ENCODE measurements around the gene KCNJ18.
"Not testable (repeated sequence)": the region's sequence is repeated elsewhere in the genome, so short reads cannot be mapped to it uniquely, and the experiment has no call there.

Gene KCNJ18

DNA sequence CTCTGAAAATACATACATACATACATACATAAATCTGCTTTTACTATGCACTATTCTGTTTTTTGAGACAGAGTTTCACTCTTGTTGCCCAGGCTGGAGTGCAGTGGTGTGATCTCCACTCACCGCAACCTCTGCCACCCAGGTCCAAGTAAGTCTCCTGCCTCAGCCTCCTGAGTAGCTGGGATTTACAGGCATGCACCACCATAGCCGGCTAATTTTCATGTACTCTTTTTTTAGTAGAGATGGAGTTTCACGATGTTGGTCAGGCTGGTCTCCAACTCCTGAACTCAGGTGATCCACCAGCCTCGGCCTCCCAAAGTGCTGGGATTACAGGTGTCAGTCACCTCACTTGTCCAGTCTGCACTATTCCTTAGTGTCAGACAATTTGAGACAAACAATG lies 20.5 kb upstream of the KCNJ18 start:
- DNase-seq = not testable (repeated sequence)

GRCh38 chr17:21673451-21674241 lies 18.7 kb upstream of the KCNJ18 start:
- DNase-seq = not testable (repeated sequence)

DNA sequence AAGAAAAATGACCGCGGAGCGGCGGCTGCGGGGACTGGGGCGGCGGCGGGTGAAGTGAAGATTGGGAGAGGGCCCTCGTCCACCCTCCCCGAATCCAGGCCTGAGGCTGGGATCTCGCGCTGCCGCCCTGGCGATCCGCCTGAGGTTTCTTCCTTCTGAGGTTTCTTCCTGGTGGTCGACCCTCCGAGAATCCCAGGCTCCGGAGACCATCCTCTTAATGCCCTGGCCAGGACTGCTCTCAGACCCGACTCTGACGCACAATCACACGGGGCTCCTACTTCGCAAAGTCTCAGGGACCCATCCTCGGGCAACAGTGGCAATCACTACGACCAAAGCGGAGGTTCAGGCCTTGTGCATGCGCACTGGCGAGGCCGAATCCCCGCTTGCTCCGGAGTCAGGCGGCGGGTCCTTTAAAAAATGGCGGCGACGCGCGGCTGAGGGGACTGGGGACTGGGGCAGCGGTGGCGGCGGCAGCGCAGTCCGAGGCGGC lies 18.0 kb upstream of the KCNJ18 start:
- DNase-seq = no peak

DNA sequence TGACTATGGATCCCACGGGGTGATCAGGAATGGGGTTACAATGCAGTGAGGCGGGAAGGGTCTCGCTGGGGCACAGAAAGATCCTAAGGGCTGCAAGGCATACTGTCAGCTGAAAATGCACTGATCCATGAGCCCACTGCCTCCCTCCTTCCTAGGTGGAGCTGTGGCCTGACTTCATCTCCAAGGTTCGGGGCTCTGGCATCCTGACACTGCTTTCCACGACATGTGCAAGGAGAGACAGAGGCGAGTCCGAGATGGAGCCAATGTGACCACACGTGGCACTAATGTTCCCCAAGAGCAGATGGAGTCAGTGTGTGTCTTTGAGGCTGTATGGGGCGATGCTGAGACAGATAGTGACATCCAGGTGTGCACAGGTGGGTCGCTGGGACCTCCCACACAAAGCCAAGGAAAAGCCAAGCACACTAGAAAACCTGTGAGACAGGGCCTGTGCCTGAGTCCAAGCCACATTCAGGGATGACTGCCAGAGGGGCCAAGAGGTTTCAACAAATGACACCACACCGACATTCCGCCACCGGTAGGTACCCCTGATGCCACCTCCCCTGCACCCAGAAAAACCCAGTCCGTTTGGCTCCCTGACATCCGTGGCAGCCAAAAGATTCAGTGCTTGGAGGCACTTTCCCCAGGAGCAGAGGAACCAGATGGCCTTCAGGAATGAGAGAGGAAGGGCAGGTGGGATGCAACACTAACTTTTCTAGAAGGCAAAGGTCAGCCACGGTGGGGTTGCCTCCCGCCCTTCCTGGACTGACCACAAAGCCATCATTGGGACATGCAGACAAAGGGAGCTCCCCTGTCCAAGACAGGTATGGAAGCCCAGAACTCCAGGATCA lies 17.2 kb upstream of the KCNJ18 start:
- not testable (repeated sequence) for DNase-seq

- not testable (repeated sequence) for DNase-seq
Measured at GRCh38 chr17:21675739-21676130, 16.6 kb upstream of the KCNJ18 start.

DNA sequence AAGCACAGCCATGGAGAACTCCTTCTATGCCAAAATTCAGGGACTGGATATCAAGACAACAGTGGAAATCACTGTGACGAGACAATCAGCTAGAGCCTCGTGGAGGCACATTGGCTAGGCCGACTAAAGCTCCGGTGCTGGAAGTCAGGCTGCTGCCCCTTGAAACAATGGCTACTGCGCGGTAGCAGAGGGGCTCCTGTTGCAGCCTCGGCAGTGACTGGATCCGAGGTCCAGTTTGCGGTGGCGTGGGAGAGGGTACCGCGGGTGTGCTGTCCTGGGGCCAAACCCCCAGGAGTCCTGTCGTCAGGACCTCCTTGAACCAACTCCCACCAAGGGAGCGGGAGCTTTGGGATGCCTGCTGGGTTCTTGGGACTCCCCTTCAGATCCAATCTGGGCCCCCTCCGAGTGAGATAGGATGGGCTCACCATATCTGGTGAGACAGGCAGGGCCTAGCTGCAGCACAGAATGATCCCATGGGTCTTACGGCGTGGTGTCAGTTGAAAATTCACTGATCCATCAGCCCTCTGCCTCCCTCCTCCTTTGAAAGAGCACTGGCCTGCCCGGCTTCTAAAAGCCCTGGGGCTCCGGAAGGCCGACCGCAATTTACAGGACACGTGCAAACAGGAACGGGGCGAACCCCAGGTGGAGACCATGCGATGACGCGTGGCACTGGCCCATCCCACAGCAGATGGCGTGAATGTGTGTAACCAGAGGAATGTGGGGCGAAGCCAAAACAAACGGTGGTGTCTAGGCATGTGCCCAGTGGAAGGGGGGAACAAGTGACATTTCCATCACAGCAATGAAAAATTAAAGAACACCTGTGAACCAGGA lies 15.8 kb upstream of the KCNJ18 start:
- no peak for DNase-seq

DNA sequence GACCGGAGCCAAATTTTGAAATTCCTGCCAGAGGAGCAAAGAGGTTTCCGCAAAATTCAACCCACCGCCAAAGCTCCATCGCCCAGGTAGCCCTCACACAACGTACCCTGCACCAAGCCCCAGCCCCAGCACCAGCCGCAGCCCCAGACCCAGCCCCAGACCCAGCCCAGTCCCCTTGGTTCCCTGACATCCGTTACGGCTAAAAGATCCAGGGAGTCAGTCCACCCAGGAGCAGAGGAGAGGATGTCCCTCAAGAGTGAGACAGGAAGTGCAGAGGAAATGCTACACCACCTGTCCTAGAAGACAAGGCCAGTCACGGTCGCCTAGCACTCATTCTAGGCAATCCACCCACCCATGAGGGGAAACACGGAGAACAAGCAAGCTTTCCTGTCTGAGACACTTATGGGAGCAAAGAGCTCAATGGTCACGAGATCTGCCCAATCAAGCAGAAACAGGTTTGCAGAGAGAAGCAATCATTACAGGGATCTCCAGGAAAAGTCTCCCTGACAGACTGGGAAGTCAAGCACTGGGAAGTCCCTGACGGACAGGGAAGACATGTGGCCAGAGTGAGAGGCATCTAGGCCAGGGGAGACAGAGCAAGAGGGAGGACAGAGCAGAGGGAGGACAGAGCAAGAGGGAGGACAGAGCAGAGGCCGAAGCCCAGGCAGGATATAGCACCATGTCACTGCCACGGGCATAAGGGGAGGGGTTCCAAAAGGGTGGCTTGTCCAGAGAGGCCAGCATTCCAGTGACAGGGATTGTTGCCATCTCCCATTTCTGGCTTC lies 15.0 kb upstream of the KCNJ18 start:
- DNase-seq = no peak

DNA sequence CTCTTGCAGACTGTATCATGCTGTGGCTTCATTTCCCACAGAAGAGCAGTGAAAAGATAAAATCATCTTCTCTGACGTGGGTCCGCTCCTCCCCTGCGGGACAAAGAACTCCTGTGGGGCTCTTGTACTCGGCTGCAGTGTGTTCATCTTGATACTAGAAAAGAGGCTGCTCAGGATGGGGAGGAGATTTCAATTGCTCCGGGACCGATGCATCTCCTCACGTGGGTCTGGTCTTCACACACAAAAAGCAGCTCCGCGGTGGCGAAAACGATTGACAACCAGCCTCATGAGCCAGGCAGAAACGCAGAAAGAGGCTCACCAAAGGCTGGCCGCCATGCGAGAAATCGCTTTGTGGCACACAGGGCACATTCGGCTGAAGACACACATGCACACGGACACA lies 14.4 kb upstream of the KCNJ18 start:
- DNase-seq = no peak

- no peak for DNase-seq
Measured at GRCh38 chr17:21678393-21679081, 13.8 kb upstream of the KCNJ18 start.

- no peak for DNase-seq
Measured at GRCh38 chr17:21679256-21680146, 12.8 kb upstream of the KCNJ18 start.

DNA sequence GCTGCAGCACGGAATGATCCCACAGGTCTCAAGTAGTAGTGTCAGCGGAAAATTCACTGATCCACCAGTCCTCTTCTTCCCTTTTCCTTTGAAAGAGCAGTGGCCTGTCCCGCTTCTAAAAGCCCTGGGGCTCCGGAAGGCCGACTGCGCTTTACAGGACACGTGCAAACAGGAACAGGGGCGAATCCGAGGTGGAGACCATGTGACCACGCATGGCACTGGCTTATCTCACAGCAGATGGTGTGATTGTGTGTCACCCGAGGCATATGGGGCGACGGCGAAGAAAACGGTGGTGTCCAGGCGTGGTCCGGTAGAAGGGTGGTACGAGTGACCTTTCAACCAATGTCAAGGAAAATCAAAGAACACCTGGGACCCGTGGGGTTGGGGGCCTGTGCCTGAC lies 12.0 kb upstream of the KCNJ18 start:
- DNase-seq = no peak

GRCh38 chr17:21680850-21681351 lies 11.4 kb upstream of the KCNJ18 start:
- not testable (repeated sequence) for DNase-seq

GRCh38 chr17:21681576-21681975 lies 10.7 kb upstream of the KCNJ18 start:
- DNase-seq = not testable (repeated sequence)

- not testable (repeated sequence) for DNase-seq
Measured at GRCh38 chr17:21682130-21682529, 10.2 kb upstream of the KCNJ18 start.

- not testable (repeated sequence) for DNase-seq
Measured at GRCh38 chr17:21683142-21683712, 9.1 kb upstream of the KCNJ18 start.

DNA sequence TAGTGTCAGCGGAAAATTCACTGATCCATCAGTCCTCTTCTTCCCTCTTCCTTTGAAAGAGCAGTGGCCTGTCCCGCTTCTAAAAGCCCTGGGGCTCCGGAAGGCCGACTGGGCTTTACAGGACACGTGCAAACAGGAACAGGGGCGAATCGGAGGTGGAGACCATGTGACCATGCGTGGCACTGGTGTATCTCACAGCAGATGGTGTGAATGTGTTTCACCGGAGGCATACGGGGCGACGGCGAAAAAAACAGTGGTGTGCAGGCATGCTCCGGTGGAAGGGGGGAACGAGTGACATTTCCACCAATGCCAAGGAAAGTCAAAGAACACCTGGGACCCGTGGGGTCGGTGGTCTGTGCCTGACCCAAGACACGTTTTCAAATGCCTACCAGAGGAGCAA lies 8.4 kb upstream of the KCNJ18 start:
- not testable (repeated sequence) for DNase-seq

GRCh38 chr17:21684384-21684783 lies 7.9 kb upstream of the KCNJ18 start:
- DNase-seq = not testable (repeated sequence)

- not testable (repeated sequence) for DNase-seq
Measured at GRCh38 chr17:21685061-21685795, 7.1 kb upstream of the KCNJ18 start.

Measured in stimulated activated CD8-positive, alpha-beta memory T cell treated with anti-CD3 and anti-CD28 coated beads, Interleukin-4, amount 100 ng/mL, for 48 hours (primary cell).